ENCODE measurements around the gene ST8SIA2. TPM values are rescaled to one million over a fixed set of nuclear protein-coding genes. Genes with fewer than 3 reads are reported as not detected.

Gene ST8SIA2
- total RNA-seq, 6 experiments from 2014 or later: 0.05 to 0.12 TPM; not detected in 4

DNA sequence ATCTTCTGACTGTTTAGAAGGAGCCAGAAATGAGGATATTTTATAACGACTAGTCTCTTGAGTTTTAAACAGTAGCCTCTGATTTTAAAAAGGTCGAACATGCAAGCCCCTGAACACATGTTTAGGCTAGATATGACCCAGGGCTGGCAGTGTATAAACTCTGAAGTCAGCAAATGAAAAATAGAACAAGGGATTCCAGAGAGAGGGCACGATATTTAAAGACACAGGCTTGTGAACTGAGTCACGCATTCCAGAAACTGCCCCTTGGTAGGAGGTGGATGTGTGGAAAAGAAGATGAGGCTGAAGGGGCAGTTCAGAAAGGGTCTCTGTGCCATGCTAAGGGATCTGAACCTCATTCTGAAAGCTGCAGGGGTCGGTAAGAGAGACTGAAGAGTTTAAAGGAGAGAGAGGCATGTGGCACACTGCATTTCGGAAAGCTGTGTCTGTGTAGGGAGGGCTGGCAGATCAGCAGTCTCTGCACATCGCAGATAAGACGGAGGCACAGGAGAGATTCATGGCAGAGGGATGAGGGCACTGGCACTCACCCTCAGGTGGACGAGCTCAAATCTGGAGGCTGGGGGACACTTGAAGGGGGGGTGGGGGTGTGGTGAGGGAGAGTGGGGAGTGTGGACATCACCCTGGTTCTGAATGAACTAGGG is 22.1 kb downstream of the ST8SIA2 start:
- TF ChIP-seq, protein P1, sequence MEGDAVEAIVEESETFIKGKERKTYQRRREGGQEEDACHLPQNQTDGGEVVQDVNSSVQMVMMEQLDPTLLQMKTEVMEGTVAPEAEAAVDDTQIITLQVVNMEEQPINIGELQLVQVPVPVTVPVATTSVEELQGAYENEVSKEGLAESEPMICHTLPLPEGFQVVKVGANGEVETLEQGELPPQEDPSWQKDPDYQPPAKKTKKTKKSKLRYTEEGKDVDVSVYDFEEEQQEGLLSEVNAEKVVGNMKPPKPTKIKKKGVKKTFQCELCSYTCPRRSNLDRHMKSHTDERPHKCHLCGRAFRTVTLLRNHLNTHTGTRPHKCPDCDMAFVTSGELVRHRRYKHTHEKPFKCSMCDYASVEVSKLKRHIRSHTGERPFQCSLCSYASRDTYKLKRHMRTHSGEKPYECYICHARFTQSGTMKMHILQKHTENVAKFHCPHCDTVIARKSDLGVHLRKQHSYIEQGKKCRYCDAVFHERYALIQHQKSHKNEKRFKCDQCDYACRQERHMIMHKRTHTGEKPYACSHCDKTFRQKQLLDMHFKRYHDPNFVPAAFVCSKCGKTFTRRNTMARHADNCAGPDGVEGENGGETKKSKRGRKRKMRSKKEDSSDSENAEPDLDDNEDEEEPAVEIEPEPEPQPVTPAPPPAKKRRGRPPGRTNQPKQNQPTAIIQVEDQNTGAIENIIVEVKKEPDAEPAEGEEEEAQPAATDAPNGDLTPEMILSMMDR (IDR thresholded peaks at IDR 0.05): no peak
- H3K4me3 Mint-ChIP-seq: no peak overlapping the region
- DNase-seq: no peak
- peaks cover 5% of the 10 kb centered on the region; the same call in 1 of the 2 replicates for H3K36me3 Mint-ChIP-seq (ENCODE audit: low read depth)
- H3K4me1 Mint-ChIP-seq (ENCODE audit: low read depth): peaks cover 12% of the 10 kb centered on the region; the same call in 1 of the 2 replicates
- peaks cover 5% of the 10 kb centered on the region for H3K9me3 Mint-ChIP-seq
- no peak overlapping the region for H3K27ac Mint-ChIP-seq
- peaks cover 11% of the 10 kb centered on the region for H3K27me3 Mint-ChIP-seq (ENCODE audit: insufficient read depth)

DNA sequence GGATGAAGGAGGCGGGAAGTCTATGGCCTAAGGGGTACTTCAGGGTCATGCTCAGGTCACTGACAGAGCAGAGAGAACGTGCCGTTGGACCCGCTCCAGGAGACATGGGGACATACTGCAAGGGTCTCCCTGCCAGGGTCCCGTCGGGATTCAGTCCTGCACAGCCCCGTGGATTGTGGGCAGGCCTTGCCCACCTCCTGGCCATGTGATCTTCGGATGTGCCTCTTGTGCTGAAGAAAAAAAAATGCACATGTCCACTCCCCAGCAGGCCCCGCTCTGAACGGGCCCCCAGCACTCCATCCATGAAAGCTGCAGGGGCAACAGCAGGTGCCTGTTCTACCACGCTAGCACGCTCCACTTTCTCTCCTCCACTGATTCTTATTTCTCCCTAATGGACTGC is 22.9 kb downstream of the ST8SIA2 start:
- H3K36me3 Mint-ChIP-seq (ENCODE audit: low read depth): peaks cover 5% of the 10 kb centered on the region; the same call in 1 of the 2 replicates
- TF ChIP-seq, protein P1 (IDR thresholded peaks at IDR 0.05): no peak
- peaks cover 11% of the 10 kb centered on the region for H3K27me3 Mint-ChIP-seq (ENCODE audit: insufficient read depth)
- H3K9me3 Mint-ChIP-seq: peaks cover 5% of the 10 kb centered on the region
- H3K27ac Mint-ChIP-seq: no peak overlapping the region
- DNase-seq: no peak
- H3K4me3 Mint-ChIP-seq: no peak overlapping the region
- peaks cover 14% of the 10 kb centered on the region for H3K4me1 Mint-ChIP-seq (ENCODE audit: low read depth)

DNA sequence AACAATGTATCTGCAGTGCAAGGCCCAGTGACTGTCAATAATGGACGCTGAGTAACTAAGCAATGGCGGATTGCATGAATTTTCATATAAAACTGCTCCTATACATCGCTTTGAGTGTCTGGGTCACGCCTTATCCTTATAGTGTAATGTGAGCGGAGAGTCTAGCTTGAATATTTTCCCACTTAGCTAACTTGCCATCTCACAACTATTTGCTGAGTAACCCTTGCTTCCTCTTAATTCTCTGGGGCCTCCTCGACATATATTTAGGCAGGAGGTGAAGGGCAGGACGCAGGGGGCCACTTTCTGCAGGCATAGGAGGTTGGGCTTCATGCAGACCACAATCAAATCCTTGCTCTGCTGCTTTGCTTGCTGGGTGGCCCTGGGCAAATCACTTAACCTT is 24.0 kb downstream of the ST8SIA2 start:
- Mint-ChIP-seq H3K27ac (no peak overlapping the region), H3K4me3 (no peak overlapping the region), H3K36me3 (ENCODE audit: low read depth) (peaks cover 5% of the 10 kb centered on the region; the same call in 1 of the 2 replicates), H3K27me3 (ENCODE audit: insufficient read depth) (peaks cover 11% of the 10 kb centered on the region; the same call in 1 of the 2 replicates), H3K9me3 (peaks cover 5% of the 10 kb centered on the region), H3K4me1 (ENCODE audit: low read depth) (peaks cover 25% of the 10 kb centered on the region)
- no peak for DNase-seq
- TF ChIP-seq, protein P1 (IDR thresholded peaks at IDR 0.05): no peak

- H3K36me3 Mint-ChIP-seq (ENCODE audit: low read depth): peaks cover 5% of the 10 kb centered on the region; the same call in 1 of the 2 replicates
- peaks cover 8% of the 10 kb centered on the region; the same call in 1 of the 2 replicates for H3K27me3 Mint-ChIP-seq (ENCODE audit: insufficient read depth)
- TF ChIP-seq, protein P1 (IDR thresholded peaks at IDR 0.05): no peak
- no peak for DNase-seq
- H3K27ac Mint-ChIP-seq: no peak overlapping the region
- peaks cover 5% of the 10 kb centered on the region for H3K9me3 Mint-ChIP-seq
- no peak overlapping the region for H3K4me3 Mint-ChIP-seq
- peaks cover 26% of the 10 kb centered on the region for H3K4me1 Mint-ChIP-seq (ENCODE audit: low read depth)
Measured at GRCh38 chr15:92418864-92419263, 25.2 kb downstream of the ST8SIA2 start.

GRCh38 chr15:92421976-92422375 is 28.3 kb downstream of the ST8SIA2 start:
- peaks cover 5% of the 10 kb centered on the region for H3K9me3 Mint-ChIP-seq
- peaks cover 2% of the 10 kb centered on the region; the same call in 1 of the 2 replicates for H3K27me3 Mint-ChIP-seq (ENCODE audit: insufficient read depth)
- H3K4me1 Mint-ChIP-seq (ENCODE audit: low read depth): peaks cover 14% of the 10 kb centered on the region
- H3K4me3 Mint-ChIP-seq: no peak overlapping the region
- TF ChIP-seq, protein P1 (IDR thresholded peaks at IDR 0.05): no peak
- peaks cover 5% of the 10 kb centered on the region; the same call in 1 of the 2 replicates for H3K36me3 Mint-ChIP-seq (ENCODE audit: low read depth)
- DNase-seq: peak; percentile 8
- no peak overlapping the region for H3K27ac Mint-ChIP-seq

All from HFFc6 (cell line).